Upper lobe of left lung (tissue), 4 donors: ENCODE results near the gene KRI1.

ENCODE experiments used
- EP300 ChIP-seq, 4 donors: sonication (generic); formaldehyde crosslinking; IDR thresholded peaks; one replicate each; pipeline ENCODE4 v1.5.1; 2017; ENCODE audit warnings: antibody characterized with exemption in 4 of 4, control low read depth in 2 of 4
- POLR2A ChIP-seq, 4 donors: fragments of 450-650 bp; IDR thresholded peaks; one replicate each; pipeline ENCODE4 v1.5.1; 2016 to 2017; ENCODE audit warnings: antibody characterized with exemption in 4 of 4, mild to moderate bottlenecking in 2 of 4
- POLR2AphosphoS5 ChIP-seq, 2 donors: sonication (generic); formaldehyde crosslinking; IDR thresholded peaks; one replicate each; pipeline ENCODE4 v1.5.1; 2017; ENCODE audit warnings: antibody characterized with exemption in 2 of 2
- TF ChIP-seq, protein P1 (sequence below), 6 experiments: fragments of 450-650 bp in 4 of 6; fragments of 200-600 bp in 2 of 6; sonication (generic) in 2 of 6; IDR thresholded peaks; one replicate each; pipeline ENCODE4 v1.5.1; 2016 to 2019; ENCODE audit warnings: antibody characterized with exemption in 6 of 6

GRCh38 chr19:10560154-10560553 lies 5.7 kb downstream of the KRI1 start:
- TF ChIP-seq POLR2AphosphoS5 (IDR thresholded peaks at IDR 0.05) = no peak
- no peak for TF ChIP-seq POLR2A (IDR thresholded peaks at IDR 0.05)
- TF ChIP-seq, protein P1, sequence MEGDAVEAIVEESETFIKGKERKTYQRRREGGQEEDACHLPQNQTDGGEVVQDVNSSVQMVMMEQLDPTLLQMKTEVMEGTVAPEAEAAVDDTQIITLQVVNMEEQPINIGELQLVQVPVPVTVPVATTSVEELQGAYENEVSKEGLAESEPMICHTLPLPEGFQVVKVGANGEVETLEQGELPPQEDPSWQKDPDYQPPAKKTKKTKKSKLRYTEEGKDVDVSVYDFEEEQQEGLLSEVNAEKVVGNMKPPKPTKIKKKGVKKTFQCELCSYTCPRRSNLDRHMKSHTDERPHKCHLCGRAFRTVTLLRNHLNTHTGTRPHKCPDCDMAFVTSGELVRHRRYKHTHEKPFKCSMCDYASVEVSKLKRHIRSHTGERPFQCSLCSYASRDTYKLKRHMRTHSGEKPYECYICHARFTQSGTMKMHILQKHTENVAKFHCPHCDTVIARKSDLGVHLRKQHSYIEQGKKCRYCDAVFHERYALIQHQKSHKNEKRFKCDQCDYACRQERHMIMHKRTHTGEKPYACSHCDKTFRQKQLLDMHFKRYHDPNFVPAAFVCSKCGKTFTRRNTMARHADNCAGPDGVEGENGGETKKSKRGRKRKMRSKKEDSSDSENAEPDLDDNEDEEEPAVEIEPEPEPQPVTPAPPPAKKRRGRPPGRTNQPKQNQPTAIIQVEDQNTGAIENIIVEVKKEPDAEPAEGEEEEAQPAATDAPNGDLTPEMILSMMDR (IDR thresholded peaks at IDR 0.05) = no peak
- no peak for TF ChIP-seq EP300 (IDR thresholded peaks at IDR 0.05)
